Cerebellar cortex (tissue), 1 donor: Measurements from ENCODE around the gene RPL36.
"Not testable (repeated sequence)": the region's sequence is repeated elsewhere in the genome, so short reads cannot be mapped to it uniquely, and the experiment has no call there.

ENCODE experiments used
- DNase-seq: peaks from one replicate; pipeline ENCODE4 v3.0.0-alpha.2; 2015; ENCODE audit warnings: low spot score

Gene RPL36

GRCh38 chr19:5706876-5707573 is 16.9 kb downstream of the RPL36 start:
- no peak for DNase-seq

- no peak for DNase-seq
Observed at GRCh38 chr19:5707576-5708575, 17.8 kb downstream of the RPL36 start.

DNA sequence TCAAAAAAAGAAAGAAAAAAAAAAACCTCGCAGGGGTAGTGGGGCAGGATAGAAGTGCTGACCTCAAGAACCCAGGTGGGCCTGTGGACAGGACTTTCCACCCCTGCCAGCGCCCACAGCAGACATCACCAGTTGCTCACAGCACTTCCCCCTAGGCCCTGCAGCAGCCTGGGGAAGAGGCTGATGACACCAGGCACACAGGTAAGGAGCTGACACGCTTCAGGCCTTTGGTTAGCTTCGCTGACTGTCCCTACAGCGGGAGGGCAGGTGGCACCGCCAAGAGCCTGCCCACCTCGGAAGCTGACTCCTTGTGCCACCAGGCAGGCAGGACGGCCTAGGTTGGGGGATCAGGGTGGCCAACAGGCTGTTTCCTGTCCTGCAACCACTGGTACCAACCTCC is 20.9 kb downstream of the RPL36 start:
- DNase-seq = no peak

- no peak for DNase-seq
Observed at GRCh38 chr19:5711713-5712161, 21.6 kb downstream of the RPL36 start.

DNA sequence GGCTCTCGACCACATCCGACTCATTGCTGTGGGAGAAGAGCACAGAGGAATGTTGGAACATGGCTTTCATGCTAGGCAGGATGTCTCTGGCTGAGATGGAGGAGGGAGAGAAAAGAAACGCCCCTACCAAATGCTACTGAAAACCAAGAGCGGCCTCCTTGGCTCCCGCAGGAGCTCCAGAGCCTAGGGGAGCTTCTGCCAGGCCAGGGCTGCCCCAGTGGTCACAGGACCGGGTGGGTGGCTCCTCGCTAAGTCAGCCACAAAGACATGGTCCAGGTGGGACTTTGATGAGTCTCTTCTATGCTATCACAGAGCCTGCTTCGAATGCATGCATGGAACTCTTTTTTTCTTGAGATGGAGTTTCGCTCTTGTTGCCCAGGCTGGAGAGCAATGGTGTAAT is 23.1 kb downstream of the RPL36 start:
- DNase-seq = no peak

DNA sequence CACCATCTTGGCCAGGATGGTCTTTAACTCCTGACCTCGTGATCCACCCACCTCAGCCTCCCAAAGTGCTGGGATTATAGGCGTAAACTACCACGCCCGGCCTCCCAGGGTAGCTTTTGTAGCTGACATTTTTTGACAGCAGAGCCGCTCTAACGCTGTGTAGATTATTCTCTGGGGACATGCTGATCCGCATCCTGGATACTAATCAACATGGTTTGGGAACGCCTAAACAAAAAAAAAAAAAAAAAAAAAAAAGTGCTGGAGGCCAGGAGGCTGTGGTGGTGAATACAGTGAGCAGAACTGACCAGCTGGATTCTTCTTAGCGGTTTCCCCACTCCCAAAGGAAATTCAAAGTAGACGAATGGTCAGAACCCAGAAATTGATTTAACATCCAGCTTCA is 24.7 kb downstream of the RPL36 start:
- no peak for DNase-seq

- no peak for DNase-seq
Observed at GRCh38 chr19:5717215-5717935, 27.3 kb downstream of the RPL36 start.

DNA sequence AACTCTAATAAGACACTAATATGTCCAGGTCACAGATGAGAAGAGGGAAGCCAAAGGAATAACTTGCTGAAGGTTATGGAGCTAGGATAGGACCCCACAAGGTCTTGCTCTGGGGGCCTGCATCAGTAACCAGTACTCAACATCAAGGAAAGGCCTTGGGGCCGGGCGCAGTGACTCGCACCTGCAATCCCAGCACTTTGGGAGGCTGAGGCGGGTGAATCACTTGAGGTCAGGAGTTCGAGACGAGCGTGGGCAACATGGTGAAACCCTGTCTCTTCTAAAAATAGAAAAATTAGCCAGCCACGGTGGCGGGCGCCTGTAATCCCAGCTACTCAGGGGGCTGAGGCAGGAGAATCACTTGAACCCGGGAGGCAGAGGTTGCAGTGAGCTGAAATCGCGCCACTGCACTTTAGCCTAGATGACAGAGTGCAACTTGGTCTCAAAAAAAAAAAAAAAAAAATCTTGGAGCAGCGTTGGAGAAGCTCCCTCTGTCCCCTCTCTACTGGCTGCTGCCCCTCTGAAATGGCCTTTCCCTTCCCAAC is 28.0 kb downstream of the RPL36 start:
- DNase-seq = no peak

GRCh38 chr19:5718579-5719273 is 28.6 kb downstream of the RPL36 start:
- DNase-seq = no peak

DNA sequence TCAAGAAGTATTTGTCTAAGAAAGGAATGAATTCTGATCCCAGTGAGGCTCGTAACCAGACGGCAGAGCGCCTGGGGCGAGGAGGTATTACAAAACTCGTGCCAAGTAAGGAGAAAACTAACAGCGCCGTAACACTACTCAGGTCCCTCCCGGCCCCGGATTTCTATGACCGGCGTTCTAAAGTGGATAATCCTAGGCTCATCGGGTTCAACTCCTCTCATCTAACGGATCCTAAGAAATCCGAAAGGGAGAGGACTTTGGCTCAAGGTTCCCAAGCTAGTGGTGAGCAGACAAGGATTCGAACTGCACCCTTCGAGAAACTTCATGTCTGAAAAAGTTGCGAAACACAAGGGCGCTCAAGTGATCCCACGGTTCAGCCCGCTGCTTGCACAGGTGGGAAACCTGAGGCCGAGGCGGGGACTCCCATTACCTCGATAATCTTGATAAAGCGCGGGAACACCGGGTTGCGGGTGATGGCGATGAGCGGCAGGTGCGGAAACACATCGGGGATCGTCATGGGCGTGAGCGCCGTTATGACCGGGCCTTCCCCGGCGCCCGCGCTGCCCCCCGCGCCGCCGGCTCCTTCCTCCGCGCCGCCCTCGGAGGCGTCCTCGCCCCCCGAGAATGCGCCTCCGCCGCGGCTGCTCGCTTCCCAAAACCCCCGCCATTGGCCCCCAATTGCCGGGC is 29.3 kb downstream of the RPL36 start:
- no peak for DNase-seq

DNA sequence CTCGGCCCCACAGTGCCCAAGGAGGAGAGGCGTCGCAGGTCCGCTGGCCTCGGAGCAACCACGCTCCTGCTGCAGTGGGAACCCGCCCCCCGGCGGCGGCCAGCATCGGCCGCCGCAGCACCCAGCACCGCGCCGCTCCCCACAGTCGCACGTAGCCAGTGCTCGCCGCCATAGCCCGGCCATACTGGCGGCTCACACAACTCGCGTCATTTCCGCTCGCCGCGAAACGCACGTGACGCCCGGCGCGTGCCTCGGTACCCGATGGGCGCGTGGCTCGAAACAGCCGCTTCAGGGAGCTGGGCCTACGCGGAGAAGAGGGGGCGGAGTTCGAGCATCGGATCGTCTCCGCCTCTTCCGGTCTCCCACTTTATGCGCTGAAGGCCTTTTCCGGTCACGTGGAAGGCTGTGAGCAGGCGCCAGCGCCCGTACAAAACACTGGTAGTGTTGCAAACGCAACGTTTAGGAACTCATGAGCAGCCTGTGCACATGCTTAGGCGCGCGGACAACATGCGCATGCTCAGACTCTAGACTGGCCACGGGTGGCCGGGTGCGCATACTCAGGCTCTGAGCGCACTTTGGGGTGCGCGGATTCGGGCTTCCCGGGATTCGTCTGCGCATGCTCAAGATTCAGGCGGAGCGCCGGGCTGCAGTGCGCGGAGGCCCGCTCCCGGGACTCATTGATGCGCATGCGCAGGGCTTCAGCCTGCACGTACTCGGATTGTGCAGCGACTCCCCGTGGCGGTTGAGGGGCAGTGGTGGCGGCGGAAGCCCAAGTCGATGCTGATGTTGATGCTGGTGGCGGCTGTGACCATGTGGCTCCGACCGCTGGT is 30.1 kb downstream of the RPL36 start, which contains the start of the genes CATSPERD and LONP1:
Gene CATSPERD, plus strand, starts transcription at position 677 of the 830 bp plus-strand sequence. Its CDS starts 101 bp downstream, at position 778.
Gene LONP1, minus strand, starts transcription at position 186 of the 830 bp plus-strand sequence. Its CDS starts 14 bp downstream, at position 172.
- DNase-seq = peak; percentile 99

GRCh38 chr19:5727453-5728050 is 37.5 kb downstream of the RPL36 start:
- DNase-seq = no peak

GRCh38 chr19:5733172-5733571 is 43.1 kb downstream of the RPL36 start:
- not testable (repeated sequence) for DNase-seq

- DNase-seq = no peak
Observed at GRCh38 chr19:5738423-5738822, 48.3 kb downstream of the RPL36 start.
